Activated gamma-delta T cell (primary cell): ENCODE results near the gene ANKRD9.

ENCODE experiments used
- DNase-seq: peaks from one replicate; lab custom pipeline; 2025; lab: John Stamatoyannopoulos, UW

ANKRD9 gene

GRCh38 chr14:102497998-102498677, 11.4 kb downstream of the ANKRD9 start:
- DNase-seq: no peak

GRCh38 chr14:102496958-102497744, 12.4 kb downstream of the ANKRD9 start:
- no peak for DNase-seq

GRCh38 chr14:102496331-102496691, 13.3 kb downstream of the ANKRD9 start:
- no peak for DNase-seq

GRCh38 chr14:102495491-102496330, 13.9 kb downstream of the ANKRD9 start:
- no peak for DNase-seq

GRCh38 chr14:102493585-102493984, 16.0 kb downstream of the ANKRD9 start:
- no peak for DNase-seq

- no peak for DNase-seq
Measured at GRCh38 chr14:102493096-102493495, 16.5 kb downstream of the ANKRD9 start.

GRCh38 chr14:102492531-102492910, 17.1 kb downstream of the ANKRD9 start:
- DNase-seq: no peak

GRCh38 chr14:102491786-102492530, 17.6 kb downstream of the ANKRD9 start:
- no peak for DNase-seq

- no peak for DNase-seq
Measured at GRCh38 chr14:102491366-102491765, 18.2 kb downstream of the ANKRD9 start.

GRCh38 chr14:102490456-102490855, 19.1 kb downstream of the ANKRD9 start:
- no peak for DNase-seq

- no peak for DNase-seq
Measured at GRCh38 chr14:102487204-102487577, 22.4 kb downstream of the ANKRD9 start.

- DNase-seq: no peak
Measured at GRCh38 chr14:102486513-102487203, 22.9 kb downstream of the ANKRD9 start.

- no peak for DNase-seq
Measured at GRCh38 chr14:102485693-102486512, 23.7 kb downstream of the ANKRD9 start.

- DNase-seq: no peak
Measured at GRCh38 chr14:102484316-102484715, 25.3 kb downstream of the ANKRD9 start.

- no peak for DNase-seq
Measured at GRCh38 chr14:102481791-102482238, 27.8 kb downstream of the ANKRD9 start.

GRCh38 chr14:102481371-102481770, 28.2 kb downstream of the ANKRD9 start:
- DNase-seq: no peak

- no peak for DNase-seq
Measured at GRCh38 chr14:102479777-102480176, 29.8 kb downstream of the ANKRD9 start.

GRCh38 chr14:102479107-102479506, 30.5 kb downstream of the ANKRD9 start:
- DNase-seq: no peak

GRCh38 chr14:102474934-102475333, 34.6 kb downstream of the ANKRD9 start:
- DNase-seq: no peak

GRCh38 chr14:102473559-102473958, 36.0 kb downstream of the ANKRD9 start:
- no peak for DNase-seq
